Measurements from ENCODE around the gene TMEM87B.

DNA sequence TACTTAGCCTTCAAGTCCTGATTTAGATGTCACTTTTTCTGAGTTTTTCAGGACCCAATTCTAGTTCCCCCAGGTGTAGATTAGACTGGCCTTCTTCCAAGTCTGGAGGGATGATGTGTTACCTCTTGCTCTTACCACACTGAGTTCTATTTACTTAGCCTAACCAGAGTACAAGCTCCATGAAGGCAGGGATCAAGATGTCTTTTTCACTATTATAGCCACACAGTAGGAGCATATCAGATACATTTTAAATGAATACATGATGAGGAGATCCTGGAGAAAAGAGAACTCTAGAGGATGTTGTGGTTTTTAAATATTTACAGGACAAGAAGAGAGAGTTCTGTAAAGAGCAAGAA is 30.3 kb downstream of the TMEM87B start:
- TF ChIP-seq POLR2A (IDR thresholded peaks at IDR 0.05; ENCODE audit: low read length): no peak
- TF ChIP-seq GATA1 (IDR thresholded peaks at IDR 0.05; ENCODE audit: low read depth, low read length): no peak
